Ammon's horn (tissue), 1 donor: Measurements from ENCODE around the gene CNST.
"Not testable (repeated sequence)": the region's sequence is repeated elsewhere in the genome, so short reads cannot be mapped to it uniquely, and the experiment has no call there.

Experiments
- DNase-seq: peaks from one replicate; pipeline ENCODE4 v3.0.0-alpha.2; 2016; ENCODE audit warnings: low spot score

The CNST gene

DNA sequence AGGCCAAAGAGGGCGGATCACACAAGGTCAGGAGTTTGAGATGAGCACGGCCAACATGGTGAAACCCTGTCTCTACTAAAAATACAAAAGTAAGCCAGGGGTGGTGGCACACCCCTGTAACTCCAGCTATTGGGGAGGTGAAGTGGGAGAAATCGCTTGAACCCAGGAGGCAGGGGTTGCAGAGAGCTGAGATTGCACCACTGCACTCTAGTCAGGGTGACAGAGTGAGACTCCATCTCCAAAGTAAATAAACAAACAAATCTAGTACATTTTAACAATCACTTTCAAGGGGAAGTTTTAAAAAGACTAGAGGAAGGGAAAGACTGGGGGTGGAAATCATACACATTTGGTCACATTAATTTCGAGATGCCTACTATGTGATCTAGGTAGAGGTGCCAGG lies 6.9 kb upstream of the CNST start:
- no peak for DNase-seq

DNA sequence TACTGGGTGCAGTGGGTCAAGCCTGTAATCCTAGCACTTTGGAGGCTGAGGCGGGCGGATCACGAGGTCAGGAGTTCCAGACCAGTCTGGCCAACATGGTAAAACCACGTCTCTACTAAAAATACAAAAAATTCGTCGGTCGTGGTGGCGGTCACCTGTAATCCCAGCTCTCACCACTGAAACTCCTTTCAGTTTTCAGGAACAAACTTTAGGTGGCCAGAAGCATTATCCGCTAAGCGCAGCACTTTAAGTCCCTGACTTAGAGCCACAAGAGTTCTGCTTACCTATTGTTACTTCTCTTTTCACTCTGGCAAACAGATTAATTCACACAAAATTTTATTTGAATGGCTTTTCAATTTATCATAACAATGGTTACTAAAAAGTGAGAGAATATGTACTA lies 5.4 kb upstream of the CNST start:
- not testable (repeated sequence) for DNase-seq

GRCh38 chr1:246564839-246565750 lies 1.2 kb upstream of the CNST start:
- no peak for DNase-seq

- no peak for DNase-seq
These were observed 517 bp upstream of the CNST start for GRCh38 chr1:246565751-246566127.

- peak; percentile 10 for DNase-seq
These were observed 773 bp downstream of the CNST start for GRCh38 chr1:246566813-246567645.

GRCh38 chr1:246567646-246568235 lies 1.5 kb downstream of the CNST start:
- no peak for DNase-seq

GRCh38 chr1:246569248-246570238 lies 3.3 kb downstream of the CNST start:
- no peak for DNase-seq

GRCh38 chr1:246571309-246571708 lies 5.1 kb downstream of the CNST start:
- DNase-seq, result not testable (repeated sequence)

GRCh38 chr1:246571953-246572352 lies 5.7 kb downstream of the CNST start:
- no peak for DNase-seq

DNA sequence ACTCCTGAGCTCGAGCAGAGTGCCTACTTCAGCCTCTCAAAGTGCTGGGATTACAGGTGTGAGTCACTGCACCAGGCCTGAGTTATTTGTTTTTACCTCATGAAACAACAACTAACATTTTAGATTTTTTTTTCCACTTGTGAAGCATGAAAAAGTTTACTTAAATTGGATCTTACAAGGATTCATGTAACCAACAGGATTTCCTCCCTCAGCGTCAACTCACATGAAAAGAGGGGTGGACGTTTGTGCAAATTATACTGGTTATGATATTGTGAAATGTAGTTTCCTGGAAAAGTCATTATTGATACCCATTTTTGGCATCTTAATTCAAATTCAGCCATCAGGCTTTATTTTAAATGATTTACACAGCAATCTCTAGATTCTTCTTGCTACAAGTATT lies 6.5 kb downstream of the CNST start:
- no peak for DNase-seq

DNA sequence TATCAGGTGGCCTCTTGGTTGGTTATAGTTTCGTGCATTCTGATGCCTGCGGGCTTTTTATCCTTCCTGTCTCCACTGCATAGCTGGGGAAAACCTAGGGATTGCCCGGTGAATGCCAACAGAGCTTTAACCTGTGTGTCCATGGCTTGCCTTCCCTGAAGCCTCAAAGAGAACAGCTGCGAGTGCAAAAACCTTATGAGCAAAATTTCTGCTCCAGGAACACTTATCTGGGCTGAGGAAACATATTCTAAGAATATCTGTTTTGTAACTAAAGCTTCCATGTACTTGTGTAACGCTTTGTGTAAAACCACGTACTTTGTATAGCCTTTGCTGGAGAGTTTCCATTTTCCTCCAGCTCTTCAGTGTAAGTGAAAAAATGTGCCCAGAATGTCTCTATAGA lies 7.2 kb downstream of the CNST start:
- DNase-seq, result no peak

- DNase-seq, result no peak
These were observed 10.4 kb downstream of the CNST start for GRCh38 chr1:246576709-246577032.

- DNase-seq, result no peak
These were observed 10.9 kb downstream of the CNST start for GRCh38 chr1:246577082-246577719.

- DNase-seq, result no peak
These were observed 11.5 kb downstream of the CNST start for GRCh38 chr1:246577720-246578106.

- DNase-seq, result no peak
These were observed 13.6 kb downstream of the CNST start for GRCh38 chr1:246579818-246580217.

GRCh38 chr1:246580497-246581370 lies 14.5 kb downstream of the CNST start:
- no peak for DNase-seq

GRCh38 chr1:246582301-246583055 lies 16.2 kb downstream of the CNST start:
- no peak for DNase-seq

DNA sequence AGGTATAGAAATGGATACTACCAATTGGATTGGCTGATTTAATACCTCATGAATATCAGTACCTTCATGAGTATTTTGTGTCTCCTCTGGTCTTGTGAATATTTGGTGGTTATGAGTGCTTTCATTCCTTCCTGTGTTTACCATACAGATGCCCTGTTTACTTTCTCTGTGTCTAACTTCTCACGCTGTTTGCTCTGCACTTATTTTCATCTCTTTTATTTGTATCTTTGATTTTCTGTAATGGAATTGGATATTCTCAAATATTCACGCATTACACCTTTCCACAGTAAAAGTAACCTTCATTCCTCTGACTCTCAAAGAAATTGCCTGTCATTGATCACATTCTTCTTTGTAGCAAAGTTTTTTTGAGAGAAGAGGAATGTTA lies 16.8 kb downstream of the CNST start:
- DNase-seq, result no peak

- DNase-seq, result peak; percentile 34
These were observed 17.4 kb downstream of the CNST start for GRCh38 chr1:246583448-246584185.
